K562 (cell line): ENCODE measurements around the gene ADGRG1.

Experiments used
- CTCF ChIP-seq, 3 experiments: IDR thresholded peaks in 2 of 3; conservative IDR thresholded peaks in 1 of 3; 2 replicates each; pipeline ENCODE4 v1.5.1; 2011 to 2012; ENCODE audit warnings: low read length in 3 of 3, mild to moderate bottlenecking in 3 of 3, control low read depth in 2 of 3, improper control_type of control experiment in 1 of 3, inconsistent platforms in 1 of 3, low read depth in 1 of 3, mixed read lengths in 1 of 3, moderate library complexity in 1 of 3; ENCODE audit not compliant: insufficient read depth in 2 of 3
- HCFC1 ChIP-seq: IDR thresholded peaks from 2 replicates; pipeline ENCODE4 v1.6.1; 2012; ENCODE audit warnings: low read depth, low read length, improper control_type of control experiment

GRCh38 chr16:57706717-57707116 is 78.3 kb downstream of the ADGRG1 start:
- TF ChIP-seq CTCF (IDR thresholded peaks at IDR 0.05 in 2 of 3, conservative IDR thresholded peaks at IDR 0.05 in 1 of 3; ENCODE audit: insufficient read depth in 2 of 3, low read depth in 1 of 3, low read length in 3 of 3) (no peak), HCFC1 (no peak)
